IPS-NIHi7 (cell line): ENCODE data around the gene CD93.

Source experiments
- DNase-seq: peaks from one replicate; pipeline ENCODE4 v3.0.0; 2012; ENCODE audit warnings: mixed read lengths; ENCODE audit errors: extremely low spot score

The CD93 gene, protein sequence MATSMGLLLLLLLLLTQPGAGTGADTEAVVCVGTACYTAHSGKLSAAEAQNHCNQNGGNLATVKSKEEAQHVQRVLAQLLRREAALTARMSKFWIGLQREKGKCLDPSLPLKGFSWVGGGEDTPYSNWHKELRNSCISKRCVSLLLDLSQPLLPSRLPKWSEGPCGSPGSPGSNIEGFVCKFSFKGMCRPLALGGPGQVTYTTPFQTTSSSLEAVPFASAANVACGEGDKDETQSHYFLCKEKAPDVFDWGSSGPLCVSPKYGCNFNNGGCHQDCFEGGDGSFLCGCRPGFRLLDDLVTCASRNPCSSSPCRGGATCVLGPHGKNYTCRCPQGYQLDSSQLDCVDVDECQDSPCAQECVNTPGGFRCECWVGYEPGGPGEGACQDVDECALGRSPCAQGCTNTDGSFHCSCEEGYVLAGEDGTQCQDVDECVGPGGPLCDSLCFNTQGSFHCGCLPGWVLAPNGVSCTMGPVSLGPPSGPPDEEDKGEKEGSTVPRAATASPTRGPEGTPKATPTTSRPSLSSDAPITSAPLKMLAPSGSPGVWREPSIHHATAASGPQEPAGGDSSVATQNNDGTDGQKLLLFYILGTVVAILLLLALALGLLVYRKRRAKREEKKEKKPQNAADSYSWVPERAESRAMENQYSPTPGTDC

DNA sequence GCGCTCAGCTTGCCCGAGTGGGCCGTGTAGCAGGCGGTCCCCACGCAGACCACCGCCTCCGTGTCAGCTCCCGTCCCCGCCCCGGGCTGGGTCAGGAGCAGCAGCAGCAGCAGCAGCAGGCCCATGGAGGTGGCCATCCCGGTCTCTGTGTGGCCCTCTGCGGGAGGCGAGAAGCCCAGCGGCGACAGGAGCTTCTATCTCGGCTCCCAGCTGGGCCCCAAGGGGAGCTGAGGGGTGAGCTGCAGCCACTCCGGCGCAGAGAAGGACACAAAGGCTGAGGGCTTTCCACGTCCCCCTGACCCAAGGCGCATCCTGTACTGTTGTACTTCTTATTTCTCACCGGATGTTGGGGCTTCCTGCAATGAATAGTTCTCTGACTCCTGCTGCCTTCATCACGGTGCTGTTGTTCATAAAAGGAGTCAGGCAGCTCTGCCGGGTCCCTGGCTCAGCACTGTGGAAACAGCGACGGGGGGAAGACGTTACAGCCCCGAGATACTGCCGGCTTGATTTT is at the start of gene CD93:
Gene CD93 (minus strand): TSS at position 269 of the 511 bp plus-strand sequence. CDS start 132 bp downstream, at position 137.
- DNase-seq = no peak

GRCh38 chr20:23133560-23133998 is 47.5 kb upstream of the CD93 start:
- DNase-seq = no peak

- DNase-seq = no peak
Observed at GRCh38 chr20:23132930-23133559, 46.9 kb upstream of the CD93 start.

DNA sequence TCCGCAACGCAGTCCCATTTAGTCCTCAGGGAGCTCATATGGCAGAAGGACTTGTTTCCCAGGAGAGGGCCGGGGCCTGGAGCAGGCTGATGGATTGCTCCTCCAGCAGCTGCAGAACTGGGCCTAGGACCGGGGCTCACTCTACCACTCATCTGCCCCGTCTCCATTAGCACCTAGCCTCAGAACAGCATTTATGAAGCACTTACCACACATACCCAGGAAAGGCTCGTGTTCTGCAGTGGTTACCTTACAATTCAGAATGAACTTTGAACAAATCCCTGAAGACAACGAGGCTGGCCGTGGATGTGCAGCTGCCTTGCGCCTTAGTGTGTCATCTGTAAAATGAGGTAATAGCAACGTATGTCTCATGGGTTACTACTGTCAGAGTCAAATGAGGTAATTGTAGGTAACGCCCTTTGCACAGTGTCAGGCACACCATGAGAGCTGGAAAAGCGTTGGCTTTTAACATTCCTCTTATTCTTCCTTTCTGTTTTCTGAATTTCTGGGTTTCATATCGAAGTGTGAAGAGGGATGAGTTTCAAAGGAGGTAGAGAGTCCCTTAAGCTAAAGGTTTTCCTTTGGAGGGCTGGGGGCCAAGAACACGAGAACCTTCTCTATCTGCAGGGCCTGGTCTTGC is 46.3 kb upstream of the CD93 start:
- no peak for DNase-seq

DNA sequence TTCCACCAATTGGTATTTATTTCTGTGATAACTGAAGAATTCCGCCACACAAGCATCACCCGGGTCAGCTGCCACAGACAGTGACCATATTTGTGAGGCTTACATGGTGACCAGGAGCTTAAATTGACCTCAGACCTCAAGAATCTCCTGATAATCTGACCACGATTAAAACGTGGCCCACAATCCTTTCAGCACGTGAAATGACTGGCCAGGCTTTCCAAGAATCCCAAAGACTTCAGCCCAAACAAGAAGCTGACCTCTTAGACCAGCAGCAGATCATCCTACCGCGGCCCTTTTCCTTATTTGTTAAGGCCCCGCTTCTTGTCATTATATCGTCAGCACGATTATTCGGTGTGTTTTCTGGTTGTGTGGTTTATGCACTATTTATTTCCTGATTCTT is 45.6 kb upstream of the CD93 start:
- no peak for DNase-seq

DNA sequence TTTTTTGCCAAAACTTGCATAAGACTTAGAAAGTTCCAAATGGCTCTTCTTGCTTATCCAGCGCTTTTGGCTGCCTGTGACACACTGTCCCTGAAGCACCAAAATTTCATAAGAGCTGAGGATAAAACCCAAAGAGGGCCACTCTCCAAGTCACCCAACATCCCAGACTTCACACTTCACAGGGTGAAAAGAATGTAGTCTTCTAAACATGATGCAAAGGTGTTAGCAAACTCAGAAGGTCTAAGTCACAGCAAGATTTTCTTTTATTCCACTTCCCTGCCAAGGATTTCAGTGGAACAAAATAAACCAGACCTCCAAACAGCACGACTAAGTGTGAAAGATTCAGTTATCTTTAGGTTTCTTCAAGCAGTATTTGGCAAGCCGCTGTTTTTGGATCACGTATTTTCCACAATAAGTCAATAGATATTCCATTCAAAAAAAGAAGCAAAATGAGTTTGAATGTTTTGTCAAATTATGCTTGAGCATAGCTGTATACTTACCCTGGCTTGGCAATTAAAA is 44.6 kb upstream of the CD93 start:
- no peak for DNase-seq

GRCh38 chr20:23129891-23130621 is 43.9 kb upstream of the CD93 start:
- no peak for DNase-seq

GRCh38 chr20:23129266-23129665 is 43.1 kb upstream of the CD93 start:
- DNase-seq = no peak

DNA sequence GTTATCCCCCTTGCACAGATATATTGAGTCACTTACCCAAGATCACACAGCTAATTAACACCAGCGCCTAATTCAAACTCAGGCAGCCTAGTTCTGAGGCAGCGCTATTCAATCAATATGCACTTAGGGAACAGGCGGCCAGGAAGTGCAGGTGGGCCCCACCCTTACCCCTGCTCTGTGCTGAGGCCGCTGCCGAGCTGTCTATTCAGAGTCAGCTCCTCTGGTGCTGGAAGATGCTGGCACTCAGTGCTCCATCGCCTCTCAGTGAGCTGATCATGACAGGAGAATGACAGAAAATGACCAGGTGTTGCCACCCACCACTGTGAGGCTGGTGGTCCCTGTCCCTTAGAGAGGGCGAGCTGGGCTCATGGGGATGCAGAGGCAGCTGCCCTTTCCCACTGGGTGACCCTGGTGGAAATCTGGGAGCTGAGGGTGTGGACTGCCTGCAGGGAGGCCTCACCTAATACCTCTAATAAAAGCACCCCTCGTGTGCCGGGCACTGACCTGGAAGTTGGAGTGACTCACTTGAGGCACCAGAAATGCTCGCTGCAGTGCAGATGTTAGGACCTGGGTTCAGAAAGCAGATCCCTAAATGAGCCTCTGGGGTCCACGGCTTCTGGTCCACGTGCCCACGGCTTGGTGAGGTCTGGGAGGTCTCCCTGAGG is 42.5 kb upstream of the CD93 start:
- DNase-seq = no peak

DNA sequence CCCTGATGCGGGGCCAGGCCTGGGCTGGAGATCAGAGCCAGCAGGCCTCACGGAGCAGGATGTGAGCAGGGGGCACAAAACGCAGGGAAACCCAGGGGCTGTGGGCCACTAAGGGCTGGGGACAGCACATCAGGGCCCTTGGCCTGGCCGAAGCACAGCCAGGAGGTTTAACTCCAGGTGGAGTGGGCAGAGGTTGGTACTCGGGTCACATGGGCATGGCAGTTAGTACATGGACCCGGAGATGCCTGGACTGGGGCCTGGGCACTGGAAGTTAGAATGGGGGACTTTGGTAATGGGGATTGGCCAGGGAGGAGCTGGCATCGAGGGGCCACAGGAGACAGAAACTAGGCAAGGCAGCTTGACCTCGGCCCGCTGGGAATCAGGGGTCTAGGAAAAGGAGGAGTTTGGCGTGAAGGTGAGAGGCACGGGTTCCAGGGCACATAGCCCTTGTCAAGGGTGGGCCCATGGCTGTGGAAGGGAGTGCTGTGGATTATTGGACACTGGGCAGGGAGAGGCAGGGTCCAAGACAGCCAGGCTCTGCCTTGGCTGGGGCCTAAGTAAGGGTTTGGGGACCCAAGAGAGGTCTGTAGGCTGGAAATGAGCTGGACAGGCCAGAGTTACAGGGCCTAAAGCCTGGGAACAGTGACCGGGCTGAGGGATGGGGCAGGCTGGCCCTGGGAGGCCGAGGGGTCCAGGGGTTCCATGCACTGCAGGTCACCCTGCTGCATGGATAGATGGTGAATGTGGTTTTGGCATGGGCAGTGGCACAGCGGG is 41.6 kb upstream of the CD93 start:
- DNase-seq = no peak

DNA sequence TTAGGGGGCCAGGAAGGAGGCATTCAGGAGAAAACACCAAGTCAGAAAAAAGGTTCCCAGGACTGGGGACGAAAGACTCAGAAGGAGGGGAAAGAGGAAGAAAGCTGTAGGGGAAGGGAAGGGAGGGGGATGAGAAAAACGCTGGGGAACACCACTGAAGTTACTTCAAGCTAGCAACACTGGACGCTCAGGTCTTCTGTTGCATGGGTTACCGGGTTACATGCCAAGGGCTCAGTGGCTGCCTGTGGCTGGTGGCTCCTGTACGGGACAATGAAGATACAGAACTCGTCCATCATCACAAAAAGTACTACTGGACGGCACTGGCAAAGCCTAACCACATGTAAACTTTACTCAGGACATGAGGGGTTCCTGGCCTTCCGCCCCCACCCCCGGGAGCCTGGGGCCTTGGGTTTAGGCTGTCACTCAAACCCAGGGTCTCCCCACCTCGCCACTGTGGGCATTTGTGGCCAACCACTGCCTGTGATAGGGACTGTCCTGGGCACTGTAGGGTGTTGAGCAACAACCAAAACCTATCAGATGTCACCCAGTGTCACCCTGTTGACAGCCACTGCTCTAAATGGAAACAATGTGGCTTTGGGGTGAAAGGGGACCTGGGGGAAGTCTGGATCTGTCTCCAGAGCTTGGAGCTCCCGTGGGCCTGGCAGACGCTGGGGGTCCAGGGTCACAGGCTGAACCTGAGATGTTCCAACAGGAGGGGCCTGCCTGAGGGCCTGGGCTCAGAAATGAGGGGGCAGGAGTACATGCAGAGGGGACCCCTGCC is 40.3 kb upstream of the CD93 start:
- DNase-seq = no peak

GRCh38 chr20:23125625-23126191 is 39.6 kb upstream of the CD93 start:
- no peak for DNase-seq

GRCh38 chr20:23125159-23125558 is 39.0 kb upstream of the CD93 start:
- no peak for DNase-seq

- DNase-seq = no peak
Observed at GRCh38 chr20:23123886-23124285, 37.8 kb upstream of the CD93 start.

DNA sequence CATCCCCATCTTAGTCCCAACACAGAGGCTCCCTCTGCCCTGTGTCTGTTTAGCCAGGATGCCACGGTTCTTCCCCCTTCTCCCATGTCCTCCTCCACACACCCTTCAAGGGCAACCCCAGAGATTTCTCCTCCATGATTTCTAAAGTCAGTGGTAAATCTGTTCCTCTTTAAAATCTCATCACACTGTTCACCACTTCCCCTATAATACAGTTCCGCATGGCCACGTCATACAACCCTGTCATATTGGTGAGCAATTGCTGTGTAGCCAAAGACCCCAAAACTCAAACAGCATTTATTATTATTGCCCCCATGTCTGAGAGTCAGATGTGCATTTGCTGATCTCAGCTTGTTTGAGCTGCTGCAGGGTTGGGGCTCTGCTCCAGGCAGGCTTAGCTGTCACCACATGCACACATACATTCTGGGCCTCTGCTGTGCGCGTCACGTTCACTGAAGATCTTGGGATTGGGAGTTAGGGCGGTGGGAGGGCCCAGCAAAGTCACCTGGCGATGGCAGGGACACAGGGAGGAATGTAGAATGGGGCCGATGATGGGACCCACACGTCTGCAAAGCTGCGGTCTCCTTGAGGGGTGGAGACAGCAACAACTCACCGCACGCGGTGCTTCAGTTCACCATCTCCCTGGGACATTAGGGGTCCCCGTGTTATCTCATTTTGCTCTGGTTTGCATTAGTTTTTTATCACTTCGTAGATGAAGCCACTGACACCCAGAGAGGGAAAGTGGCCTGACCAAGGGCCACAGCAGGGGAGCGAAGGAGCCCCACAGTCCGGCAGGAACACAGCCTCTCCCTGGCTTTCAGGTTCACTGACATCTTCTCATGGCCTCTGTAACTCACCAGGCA is 36.9 kb upstream of the CD93 start:
- DNase-seq = no peak

DNA sequence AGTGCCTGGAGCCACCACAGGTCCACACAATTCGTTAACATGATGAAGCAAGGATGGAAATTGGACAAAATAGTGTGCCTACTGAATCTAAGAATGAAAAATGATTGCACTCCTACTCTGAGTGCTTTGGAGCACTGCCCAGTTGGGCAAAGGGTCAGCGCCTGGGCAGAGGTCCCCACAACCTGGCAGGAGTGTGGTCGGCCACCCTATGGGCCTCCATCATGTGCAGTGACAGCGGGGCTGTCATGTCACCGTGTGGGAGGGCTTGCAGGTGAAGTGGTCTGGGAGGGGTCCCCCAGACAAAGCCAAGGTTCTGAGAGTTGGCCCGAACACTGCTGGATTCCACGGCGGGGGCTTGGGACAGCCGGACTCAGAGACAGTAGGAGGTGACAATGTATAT is 36.2 kb upstream of the CD93 start:
- no peak for DNase-seq

GRCh38 chr20:23121751-23122320 is 35.7 kb upstream of the CD93 start:
- no peak for DNase-seq
